GM21717 (cell line): ENCODE data around the gene PRRT3.
"Not testable (repeated sequence)": the region's sequence is repeated elsewhere in the genome, so short reads cannot be mapped to it uniquely, and the experiment has no call there.

ENCODE experiments used
- ATAC-seq: cut with Tn5 transposase; IDR thresholded peaks from one replicate; pipeline ENCODE4 v1.9.1; 2021; ENCODE audit warnings: mild to moderate bottlenecking, moderate library complexity; ENCODE audit not compliant: unreplicated experiment

The PRRT3 gene

DNA sequence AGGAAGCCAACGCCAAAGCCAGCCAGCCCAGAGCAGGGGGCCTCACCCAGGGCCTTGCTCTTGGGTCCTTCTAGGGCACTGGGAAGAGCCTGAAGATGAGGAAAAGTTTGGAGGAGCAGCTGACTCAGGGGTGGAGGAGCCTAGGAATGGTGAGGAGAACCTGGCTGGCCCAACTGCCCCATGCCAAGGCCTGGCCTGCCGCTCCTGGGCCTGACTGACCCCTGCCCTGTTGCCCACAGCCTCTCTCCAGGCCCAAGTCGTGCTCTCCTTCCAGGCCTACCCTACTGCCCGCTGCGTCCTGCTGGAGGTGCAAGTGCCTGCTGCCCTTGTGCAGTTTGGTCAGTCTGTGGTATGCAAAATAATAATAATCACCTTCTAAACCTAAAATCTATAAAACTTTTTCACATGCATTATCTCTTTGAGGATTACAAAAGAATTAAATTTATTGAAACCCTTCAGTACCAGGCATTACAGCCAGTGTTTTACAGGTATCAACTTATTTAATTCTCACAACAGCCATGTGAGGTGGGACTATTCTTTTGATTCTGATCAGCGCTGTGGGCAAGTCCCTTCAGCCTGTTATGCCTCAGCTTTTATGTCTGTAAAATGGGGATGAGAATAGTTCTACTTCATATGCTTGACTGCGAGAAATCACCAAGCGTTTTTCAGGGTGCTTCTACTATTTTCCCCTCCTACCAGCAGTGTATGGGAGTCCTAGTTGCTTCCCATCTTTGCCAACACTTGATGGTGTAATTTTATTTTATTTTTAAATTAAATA is 33.8 kb downstream of the PRRT3 start:
- ATAC-seq = no peak

DNA sequence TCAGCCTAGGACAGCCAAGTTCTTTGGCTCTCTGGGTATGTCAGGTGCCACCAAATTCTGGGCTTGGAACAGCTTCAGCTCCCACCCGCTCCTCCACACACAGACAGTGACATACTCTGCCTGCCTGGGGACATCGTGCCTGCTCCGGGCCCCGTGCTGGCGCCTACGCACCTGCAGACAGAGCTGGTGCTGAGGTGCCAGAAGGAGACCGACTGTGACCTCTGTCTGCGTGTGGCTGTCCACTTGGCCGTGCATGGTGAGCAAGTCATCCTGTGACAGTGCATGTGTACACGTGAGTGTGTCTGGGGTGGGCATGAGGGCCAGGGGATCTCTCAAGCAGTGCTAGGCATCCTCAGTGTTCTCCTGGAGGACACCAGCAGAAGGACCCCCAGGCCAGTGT is 34.4 kb downstream of the PRRT3 start:
- no peak for ATAC-seq

DNA sequence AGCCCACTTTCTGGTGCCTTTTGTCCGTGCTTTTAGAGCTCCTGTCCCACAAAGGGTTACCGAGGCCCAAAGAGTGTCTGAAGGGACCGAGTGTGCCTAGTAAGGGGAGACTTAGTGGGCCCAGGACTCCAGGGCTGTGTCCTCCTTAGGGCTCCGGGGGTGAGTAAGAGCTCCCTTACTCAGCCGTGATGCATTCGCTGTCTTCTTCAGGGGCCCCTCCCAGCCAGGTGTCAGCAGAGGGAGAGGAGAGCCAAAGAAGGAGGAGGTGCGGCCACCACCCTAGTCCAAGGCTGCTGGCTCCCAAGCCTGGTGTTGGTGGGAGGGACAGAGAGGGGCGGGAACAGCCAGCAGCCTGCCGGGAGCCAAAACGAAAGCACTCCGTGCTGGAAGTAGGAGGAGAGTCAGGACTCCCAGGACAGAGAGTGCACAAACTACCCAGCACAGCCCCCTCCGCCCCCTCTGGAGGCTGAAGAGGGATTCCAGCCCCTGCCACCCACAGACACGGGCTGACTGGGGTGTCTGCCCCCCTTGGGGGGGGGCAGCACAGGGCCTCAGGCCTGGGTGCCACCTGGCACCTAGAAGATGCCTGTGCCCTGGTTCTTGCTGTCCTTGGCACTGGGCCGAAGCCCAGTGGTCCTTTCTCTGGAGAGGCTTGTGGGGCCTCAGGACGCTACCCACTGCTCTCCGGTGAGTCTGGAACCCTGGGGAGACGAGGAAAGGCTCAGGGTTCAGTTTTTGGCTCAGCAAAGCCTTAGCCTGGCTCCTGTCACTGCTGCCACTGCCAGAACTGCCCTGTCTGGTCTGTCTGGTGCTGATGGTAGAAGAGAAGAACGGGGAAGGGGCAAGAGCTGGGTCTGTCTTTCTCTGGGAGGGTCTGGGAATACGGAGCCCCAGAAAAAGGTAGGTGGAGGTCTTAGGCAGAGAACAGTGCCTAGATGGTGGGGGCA is 35.2 kb downstream of the PRRT3 start, which contains the start of gene IL17RC:
TSS of gene IL17RC (plus strand) at position 365 of the 947 bp plus-strand sequence. CDS start at position 583, 218 bp downstream.
- ATAC-seq = no peak

DNA sequence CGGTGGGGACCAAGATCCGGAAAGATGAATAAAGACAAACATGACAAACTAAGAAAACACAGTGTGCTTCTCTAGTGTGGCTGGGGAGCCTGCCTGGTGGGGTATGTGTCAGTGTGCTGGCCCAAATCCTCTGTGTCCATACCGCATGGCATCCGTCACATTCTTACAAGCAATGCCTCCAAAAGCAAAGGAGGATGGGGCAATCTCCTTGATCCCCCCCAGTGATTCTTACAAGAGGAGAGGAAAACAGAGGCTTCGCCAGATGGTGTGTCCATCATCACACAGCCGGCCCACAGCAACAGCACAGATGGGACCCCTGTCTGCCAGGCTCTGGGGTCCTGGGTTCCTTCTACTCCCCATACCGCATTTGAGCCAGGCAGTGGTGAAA is 35.9 kb downstream of the PRRT3 start:
- ATAC-seq = no peak

DNA sequence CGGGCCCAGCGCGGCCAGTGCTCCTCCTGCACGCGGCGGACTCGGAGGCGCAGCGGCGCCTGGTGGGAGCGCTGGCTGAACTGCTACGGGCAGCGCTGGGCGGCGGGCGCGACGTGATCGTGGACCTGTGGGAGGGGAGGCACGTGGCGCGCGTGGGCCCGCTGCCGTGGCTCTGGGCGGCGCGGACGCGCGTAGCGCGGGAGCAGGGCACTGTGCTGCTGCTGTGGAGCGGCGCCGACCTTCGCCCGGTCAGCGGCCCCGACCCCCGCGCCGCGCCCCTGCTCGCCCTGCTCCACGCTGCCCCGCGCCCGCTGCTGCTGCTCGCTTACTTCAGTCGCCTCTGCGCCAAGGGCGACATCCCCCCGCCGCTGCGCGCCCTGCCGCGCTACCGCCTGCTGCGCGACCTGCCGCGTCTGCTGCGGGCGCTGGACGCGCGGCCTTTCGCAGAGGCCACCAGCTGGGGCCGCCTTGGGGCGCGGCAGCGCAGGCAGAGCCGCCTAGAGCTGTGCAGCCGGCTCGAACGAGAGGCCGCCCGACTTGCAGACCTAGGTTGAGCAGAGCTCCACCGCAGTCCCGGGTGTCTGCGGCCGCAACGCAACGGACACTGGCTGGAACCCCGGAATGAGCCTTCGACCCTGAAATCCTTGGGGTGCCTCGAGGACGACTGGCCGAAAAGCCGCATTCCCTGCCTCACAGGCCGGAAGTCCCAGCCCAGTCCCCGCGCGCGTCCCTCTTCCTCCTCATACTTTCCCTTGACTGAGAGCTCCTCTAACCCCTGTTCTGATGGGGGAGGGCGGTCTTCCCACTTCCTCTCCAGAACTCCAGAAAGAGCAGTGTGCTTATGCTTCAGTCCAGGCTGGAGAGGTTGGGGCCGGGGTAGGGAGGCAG is 36.7 kb downstream of the PRRT3 start:
- no peak for ATAC-seq

DNA sequence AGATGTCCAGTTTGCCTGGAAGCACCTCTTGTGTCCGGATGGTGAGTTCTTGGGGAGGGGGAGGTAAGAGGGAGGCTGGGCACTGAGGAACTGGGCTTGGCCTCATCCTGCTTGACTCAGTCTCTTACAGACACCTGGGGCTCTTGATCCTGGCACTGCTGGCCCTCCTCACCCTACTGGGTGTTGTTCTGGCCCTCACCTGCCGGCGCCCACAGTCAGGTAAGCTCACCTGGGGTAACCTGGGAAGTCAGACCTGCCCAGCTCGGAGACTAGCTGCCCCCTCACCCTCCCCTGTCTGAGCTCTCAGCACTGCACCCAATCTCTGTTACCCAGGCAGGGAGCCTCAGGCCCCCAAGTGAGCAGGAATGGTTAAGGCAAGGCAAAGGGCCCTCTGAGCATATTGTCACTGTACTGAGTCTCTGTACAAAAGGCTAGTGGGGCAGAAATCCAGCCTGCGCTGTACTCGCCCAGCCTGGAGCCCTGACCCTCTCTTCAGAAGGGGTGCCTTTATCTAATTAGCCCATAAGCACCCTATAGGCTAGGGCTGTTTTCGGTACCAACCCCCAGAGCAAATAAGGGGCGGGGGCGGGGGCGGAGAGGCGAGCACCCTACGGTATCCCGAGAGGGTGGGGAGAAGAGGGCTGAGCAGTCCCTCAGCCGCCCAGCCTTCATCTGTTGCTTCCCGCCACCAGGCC is 37.5 kb downstream of the PRRT3 start:
- ATAC-seq = no peak

DNA sequence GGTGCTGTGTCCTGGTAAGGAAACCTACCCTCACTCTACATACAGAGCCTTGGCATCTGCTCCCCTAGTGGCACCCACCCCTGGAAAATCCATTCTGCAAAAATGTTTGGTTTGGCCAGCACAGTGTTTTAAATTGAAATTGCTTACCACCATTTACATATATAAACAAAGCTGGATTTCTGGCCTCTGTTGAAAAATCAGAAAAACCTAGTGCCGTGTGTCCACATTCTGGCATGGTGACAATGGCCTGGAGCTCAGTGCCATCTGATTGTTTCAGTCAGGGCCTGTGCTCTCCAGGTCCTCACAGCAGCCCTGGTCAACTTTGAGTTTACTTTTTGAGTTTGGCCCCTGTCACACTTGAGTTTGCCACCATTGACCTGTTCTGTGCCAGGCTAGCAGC is 38.2 kb downstream of the PRRT3 start:
- ATAC-seq = no peak

DNA sequence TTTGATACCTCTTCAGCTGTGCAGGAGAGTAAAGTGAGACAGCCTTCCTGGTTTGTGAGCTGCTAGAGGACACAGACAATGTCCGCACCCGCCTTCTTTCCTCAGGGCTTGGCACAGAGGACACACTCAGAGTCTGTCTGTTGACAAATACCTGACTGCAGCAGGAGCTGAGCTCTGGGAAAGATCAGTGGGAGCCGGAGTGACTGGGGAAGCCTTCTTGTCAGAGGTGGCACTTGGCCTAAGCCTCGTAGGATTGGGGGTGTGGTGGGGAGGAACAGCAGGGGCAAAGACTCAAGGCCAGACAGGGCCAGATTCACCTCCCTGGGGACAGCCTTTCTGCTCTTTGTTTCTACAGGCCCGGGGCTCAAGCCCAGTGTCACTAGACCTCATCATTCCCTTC is 38.6 kb downstream of the PRRT3 start:
- no peak for ATAC-seq

DNA sequence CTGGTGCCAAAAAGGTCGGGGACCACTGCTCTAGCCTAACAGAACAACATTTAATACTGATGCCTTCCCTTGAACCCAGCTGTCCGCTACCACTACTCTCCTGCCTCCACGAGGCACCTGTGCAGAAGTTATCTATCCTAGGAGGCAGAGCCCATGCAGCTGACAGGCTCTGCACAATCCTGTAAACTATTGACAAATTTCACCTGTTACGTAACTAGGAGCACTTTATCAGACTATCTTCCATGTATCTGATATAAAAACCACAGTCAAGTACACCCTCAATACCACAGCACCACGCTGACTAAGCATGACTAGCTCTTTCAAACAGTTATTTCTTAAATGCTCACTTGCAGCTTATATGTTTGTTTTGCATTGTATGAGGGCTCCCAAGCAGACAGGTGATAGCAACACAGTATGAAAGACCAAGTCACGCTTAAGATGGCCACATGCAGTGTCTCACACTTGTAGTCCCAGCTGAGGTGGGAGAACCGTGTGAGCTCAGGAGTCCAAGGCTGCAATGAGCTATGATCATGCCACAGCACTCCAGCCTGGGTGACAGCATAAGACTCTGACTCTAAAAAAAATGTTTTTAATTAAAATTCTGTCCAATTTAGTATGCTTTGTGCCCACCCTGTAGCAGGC is 39.8 kb downstream of the PRRT3 start:
- ATAC-seq = no peak

DNA sequence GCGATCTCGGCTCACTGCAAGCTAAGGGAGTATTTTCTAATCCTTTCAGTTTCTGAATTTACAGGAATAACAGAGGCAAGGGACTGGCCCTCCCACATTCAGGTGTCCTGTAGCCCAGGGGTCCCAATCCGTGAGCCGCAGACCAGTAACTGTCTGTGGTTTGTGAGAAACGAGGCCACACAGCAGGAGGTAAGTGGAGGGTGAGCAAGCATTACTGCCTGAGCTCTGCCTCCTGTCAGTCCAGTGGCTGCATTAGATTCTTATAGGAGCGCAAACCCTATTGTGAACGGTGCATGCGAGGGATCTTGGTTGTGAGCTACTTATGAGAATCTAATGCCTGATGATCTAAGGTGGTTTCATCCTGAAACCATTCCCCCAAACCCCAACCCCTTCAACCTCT is 40.3 kb downstream of the PRRT3 start:
- ATAC-seq = no peak

DNA sequence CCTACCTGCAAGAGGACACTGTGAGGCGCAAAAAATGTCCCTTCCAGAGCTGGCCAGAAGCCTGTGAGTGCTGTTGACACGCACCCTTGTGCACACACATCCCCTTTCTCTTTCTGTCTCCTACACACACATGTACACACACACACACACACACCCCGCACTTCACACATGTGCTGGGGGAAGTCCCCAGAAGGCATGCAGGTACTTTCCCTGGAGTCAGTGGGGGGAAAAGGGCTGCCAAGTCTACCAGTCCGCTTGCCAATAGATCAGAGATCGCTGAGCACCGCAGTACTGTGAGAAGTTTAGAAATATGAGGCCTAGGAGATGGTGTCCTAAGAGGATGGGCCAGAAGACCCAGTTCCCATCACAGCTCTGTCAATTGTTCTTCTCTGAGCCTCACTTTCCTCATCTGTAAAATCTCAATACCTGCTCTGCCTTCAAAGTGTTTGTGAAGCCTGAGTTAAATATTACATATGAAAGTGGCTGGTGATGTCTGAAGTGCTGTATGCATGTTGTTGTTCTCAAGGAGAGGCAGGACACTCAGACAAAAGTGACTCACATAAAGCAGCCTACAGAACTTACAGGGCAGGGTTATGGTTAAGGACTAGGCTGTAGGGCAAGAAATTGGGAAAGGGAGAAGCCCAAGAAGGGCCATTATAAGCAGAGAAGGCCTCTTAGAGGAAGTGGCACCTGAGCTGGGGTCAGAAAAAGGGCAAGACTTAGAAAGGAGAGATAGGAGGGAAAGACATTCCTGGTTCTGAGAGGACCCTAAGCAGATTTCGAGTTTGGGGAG is 42.8 kb downstream of the PRRT3 start:
- ATAC-seq = no peak

DNA sequence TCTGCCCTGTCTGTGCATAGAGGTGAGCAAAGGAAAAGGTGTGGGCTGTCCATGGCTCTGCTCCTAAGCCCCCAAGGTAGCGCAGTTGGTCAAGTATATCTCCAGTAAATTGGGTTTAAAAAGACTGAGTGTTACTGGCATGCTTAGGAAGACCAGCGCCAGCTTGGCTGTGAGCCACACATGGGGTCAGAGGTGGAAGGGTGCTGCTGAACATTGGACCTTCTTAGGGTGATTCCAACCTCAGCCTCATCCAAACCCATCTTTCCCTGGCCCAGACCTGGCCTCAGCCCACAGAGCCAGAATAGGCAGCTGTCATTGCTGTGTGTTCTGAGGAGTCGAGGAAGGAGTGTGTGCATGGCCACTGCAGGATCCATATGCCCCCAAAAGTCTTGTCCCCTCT is 43.9 kb downstream of the PRRT3 start:
- ATAC-seq = no peak

DNA sequence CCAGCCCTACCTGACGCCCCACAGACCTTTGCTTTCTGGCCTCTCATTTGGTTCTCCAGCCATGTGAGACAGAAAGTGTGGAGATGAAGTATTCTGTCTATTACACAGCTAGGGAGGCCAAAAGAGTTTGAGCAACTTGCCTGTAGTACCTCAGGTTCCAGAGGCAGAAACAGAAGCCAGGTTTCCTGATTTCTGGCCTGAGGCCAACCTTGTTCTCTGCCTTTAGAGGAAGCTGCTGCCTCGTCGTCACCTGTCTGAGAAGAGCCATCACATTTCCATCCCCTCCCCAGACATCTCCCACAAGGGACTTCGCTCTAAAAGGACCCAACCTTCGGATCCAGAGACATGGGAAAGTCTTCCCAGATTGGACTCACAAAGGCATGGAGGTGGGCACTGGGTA is 45.7 kb downstream of the PRRT3 start:
- ATAC-seq = no peak

DNA sequence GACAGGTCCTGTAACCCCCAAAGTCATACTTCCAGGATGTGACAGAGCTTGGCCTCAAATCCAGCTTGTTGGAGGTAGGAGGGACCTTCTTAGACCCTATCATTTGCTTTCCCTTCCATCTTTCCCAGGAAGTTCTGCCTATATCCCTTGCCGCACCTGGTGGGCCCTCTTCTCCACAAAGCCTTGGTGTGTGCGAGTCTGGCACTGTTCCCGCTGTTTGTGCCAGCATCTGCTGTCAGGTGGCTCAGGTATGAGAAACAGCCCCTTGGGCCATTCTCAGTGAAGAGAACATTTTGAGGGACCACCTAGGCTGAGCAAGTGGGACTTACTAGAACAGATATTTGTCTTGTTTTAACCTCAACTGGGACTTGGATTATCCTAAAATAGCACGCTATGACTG is 48.3 kb downstream of the PRRT3 start:
- no peak for ATAC-seq

DNA sequence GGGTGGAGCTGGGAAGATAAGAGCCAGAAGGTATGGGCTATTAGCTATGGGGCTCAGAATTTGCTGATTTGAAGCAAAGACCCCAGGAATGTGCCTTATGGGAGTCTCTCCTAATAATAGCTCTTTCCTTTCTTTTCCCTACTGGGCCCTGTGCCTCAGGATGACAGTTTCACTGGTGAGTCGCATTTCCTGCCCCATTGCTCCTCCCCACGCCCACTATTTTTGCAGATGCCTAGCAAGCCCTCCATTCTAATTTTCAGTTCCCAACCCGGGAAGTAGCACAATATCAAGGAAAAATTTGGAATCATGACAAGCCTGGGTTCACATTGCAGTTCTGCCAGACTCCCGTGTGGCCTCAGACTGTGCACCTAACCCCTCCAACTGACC is 49.0 kb downstream of the PRRT3 start:
- no peak for ATAC-seq

DNA sequence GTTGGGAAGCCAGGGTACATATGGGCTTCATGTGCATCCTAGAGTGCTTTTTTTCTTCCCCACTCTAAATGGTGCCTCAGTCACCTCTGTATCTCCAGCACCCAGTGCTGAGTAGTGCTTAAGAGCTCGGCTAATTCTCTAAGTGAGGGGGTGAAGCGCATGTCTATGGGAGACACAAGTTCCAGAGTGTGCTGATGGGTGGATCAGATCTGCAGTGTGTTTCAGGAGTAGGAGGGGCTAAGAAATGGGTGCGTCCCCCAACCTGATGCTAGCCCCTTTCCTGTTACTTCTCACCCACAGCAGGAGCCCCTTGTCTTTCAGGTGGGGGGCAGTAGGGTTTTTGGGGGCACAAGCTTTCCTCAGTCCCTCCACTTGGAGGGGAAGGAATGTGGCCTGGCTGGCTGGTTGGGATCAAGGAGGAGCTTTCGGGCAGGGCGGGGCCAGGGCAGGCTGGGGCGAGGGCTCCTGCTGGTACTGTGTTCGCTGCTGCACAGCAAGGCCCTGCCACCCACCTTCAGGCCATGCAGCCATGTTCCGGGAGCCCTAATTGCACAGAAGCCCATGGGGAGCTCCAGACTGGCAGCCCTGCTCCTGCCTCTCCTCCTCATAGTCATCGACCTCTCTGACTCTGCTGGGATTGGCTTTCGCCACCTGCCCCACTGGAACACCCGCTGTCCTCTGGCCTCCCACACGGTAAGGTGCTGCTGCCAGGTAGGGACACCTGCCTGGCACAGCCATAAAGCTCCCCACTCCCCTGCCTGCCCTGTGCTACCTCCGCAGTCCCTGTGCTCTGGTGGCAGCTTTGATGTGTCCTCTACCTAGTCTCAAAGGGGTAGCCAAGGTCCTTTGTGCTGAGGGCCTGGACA is 49.6 kb downstream of the PRRT3 start, which contains the start of gene IL17RE:
TSS of gene IL17RE (plus strand) at position 477 of the 866 bp plus-strand sequence. CDS start at position 562, 85 bp downstream.
- no peak for ATAC-seq

DNA sequence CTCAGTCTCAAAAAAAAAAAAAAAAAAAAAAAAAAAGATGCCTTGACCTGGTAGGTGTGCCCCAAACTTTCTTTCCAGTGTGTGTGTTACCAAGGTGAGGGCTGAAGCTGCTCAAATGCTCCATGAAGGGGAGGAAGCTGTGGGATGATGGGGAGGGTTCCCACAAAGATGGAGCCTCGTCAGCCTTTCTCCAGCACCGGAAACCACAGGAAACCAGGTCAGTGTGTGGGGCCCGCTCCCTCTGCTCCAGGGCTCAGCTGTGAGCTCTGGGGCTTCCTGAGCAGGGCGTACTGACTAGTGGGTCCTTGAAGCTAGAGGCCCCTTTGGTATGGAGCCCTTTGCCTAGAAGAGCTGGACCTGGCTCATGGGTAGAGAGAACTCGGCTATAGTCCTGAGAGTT is 50.2 kb downstream of the PRRT3 start:
- ATAC-seq = no peak

DNA sequence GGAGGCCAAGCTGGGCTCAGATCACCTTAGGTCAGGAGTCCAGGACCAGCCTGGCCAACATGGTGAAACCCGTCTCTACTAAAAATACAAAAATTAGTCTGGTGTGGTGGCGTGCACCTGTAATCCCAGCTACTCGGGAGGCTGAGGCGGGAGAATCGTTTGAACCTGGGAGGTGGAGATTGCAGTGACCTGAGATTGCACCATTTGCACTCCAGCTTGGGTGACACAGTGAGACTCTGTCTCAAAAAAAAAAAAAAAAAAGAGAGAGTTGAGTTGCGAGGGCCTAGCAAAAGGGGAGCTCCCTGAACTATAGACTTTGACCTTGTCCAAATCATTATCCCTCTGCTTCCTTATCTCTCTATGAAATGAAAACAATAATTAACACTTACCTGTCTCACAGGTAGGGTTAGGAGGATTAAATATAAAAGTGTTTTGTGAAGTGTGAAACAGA is 51.2 kb downstream of the PRRT3 start:
- ATAC-seq = not testable (repeated sequence)
